Stimulated activated CD4-positive, alpha-beta T cell treated with anti-CD3 and anti-CD28 coated beads, Interleukin-2, amount 100 ng/mL, for 24 hours (primary cell): ENCODE data around the gene SEPTIN5.

Experiments
- DNase-seq, 2 donors: peaks; one replicate each; pipeline ENCODE4 v3.0.0-alpha.2; 2020

Gene SEPTIN5

DNA sequence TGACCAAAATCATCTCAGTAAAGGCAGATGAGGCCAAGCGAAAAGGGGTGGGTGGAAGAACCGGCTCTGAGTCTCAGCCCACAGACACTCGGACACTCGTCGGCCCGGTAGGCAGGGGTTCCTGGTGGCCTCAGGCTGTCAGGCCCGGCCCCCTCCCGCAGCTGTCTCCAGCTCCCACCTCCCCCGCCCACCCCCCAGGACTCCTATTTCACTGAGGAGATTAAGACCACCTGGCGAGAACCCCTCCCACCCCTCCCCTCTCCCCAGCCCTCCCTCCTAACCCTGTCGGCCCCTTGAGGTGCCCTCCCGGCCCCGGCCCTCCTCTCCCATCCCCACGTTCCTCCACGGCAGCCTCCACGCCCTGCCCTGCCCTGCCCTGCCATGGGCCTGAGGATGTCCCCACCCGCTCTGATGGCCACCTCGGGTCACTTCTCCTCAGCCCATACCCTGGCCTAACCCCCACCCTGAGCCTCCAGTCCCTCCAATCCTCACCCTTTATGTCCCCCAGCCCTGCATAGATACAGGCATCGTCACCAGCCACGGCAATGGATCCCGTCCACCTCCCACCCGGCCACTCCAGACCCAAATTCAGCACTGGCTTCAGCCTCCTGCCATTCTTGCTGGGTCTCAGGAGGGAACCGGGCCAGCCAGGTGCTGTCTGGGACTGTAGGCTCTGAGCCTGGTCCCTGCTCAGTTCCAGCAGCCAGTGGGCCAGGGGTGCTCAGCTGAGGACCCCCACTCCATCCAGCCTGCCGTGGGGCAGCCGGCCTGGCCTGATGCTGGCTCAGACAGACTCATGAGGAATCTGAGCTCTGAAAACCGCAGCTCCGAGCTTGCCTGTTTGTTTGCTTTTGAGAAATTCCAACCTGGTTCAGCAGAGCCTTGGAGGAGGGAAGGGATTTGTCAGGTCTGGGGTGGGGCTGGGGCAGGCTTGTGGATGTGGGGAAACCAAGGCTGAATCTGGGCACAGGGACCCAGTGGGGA lies 36.5 kb downstream of the SEPTIN5 start:
- no peak for DNase-seq

DNA sequence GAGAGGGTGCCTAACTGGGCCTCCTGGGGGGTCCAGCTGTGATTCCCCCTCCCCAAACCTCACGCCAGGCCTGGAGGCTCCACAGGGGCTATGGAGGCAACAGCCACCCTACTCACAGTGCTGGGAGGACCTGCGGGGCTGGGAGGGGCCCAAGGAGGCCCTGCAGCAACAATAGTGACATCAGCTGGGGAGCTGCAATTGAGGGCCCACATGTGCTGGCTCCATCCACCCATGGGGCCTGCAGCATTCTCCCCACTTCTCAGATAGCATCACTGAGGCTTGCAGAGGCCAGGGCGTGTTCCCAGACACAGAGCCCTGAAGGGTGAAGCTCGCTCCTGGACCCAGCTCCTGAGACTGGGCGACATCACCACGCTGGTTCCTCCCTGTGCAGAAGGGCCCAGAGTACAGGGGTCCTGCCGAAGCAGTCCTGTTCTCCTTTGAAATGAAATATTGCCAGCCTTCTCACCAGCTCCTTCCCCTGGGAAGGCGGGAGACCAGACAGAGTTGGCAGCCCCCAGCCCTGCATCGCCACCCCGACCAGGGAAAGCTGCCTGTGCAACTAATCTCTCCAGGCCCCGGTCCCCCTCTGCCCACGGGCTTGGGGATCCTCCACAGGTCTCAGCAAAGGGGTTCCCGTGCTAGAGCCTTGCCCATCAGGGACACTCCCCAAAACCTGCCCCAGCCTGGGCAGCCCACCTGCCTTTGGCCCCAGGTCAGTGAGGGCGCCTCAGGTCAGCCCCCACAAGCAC lies 37.4 kb downstream of the SEPTIN5 start:
- DNase-seq = no peak

DNA sequence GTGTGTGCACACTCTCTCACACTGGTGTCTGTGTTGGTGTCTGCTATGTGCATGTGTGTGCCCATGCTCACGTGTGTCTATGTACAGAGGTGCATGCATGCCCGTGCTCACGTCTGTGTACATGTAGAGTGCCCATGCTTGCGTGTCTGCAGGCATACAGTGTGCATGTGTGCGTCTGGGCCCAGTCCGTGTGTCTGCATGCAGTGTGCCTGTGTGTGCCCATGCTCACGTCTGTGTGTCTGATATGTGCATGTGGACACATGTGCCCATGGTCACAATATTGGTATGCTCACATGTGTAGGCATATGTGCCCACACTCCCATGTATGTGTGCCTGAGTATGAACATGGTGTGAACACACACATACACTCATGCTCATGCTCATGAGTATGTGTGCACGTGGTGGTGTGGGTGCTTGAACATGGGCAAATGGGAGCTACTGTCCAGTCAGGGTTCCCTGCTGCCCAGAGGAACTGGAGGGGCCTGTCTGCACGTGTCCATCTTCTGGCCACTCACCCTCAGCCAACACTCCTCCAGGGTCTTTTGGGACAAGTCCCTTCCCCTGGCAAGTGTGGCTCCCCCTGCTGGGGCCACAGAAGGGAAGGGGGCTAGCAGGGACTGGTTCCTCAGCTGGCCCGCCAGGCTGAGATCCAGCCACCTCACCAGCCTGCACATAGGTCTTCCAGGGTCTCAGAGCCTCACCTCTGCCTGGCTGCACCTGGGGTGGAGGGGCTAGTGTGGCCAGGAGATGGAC lies 39.0 kb downstream of the SEPTIN5 start:
- no peak for DNase-seq

DNA sequence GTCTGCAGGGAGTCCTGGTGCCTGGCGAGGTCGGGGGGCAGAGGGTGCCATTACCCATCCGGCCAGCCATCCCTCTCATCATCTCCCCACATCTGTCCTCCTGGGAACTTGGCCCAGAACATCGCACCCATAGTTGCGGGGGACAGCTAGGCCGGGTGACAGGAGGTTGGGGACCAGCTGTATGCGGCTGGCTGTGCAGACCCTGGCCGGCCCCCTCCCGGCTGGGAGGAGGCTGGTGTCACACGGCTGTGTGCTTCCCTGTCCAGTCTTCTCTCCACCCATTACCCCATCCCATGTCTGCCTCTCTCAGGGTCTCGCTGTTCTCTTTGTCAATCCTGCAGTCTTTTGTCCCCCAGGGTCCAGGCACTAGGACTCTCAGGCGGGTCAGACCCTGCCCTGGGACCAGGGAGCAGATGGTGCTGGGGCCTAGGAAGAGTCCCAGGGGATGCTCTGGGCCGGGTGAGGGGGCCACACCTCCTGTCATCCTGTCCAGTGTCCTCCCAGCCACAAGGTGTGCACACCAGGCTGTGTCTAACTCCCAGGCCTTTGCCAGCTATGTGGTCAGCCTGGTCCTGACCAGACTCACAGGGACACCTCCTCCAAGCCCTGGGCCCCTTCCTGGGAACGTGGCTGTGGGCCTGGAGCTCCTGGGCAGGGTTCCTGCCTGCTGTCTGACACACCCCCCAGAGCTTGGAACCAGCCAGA lies 39.8 kb downstream of the SEPTIN5 start:
- DNase-seq = no peak

DNA sequence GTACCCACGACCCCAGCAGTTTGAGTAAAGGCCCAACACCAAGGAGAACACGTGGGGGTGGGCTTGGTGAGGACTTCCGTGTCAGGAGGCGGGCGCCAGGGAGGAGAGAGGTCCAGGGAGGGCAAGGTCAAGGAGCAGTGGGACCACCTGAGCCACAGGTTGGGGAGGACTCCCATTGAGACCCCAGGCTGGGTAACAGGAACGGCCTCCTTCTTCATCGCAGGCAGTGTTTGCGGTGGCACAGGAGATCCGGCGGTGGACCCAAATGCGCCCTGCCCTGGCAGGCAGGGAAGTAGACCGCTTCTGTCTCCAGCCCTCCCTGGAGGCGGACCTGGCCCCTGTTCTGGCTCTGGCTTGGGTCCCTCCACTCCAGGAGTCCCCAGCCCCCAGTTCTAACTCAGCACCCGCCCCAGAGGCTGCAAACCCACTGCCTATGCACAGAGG lies 40.4 kb downstream of the SEPTIN5 start:
- DNase-seq = no peak

DNA sequence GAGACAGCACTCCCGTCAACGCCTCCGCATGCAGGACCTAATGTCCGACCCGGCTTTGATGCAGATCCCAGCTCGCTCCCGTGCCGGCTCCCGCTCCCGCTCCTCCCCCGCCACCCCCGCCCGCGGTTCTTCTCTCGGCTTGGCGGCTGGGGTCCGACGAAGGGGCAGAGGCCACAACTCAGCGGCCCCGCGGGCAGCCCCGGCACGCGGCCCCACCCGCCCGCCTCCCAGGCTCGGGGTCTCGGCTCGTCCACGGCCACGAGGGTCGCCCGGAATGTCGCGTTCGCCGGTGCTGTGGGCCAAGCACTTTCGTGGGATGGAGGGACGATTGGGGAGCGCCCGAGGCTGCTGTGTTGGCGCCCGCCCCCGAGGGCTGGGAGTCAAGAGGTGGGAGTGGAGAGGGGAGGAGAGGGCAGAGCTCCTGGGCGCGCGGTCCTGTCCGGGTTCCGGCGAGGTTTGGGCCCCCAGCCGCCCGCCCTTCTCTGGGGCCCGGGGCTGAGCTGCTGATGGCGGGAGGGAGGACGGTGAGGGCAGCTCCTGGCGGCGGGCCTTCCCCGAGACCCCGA lies 40.9 kb downstream of the SEPTIN5 start:
- DNase-seq = no peak

DNA sequence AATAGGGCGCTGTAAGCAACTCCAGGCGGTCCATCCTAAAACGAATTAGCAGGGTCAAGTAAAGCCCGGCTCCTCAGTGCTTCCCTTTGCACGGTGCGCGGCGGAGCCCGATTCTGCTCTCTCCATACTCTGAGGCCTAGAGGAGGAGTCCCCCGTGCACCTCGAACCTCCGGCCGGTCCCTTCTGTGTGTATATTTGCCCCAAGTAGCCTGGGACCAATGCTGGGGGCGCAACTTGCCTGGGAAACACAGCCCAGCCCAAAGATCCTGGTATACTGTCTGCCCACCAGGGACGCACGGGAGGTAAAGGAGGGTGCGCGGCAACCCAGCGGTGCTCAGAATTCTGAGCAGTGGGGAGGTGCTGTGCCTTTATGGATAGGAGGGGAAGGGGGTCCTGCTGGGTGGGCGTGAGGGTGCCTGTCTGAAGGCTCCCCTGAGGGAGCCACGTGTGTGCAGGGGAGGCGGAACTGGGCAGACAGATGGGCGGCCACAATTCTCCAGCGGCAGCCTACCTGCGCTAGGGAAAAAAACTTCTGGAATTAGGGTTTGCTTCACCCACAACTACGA lies 41.5 kb downstream of the SEPTIN5 start:
- DNase-seq = no peak

DNA sequence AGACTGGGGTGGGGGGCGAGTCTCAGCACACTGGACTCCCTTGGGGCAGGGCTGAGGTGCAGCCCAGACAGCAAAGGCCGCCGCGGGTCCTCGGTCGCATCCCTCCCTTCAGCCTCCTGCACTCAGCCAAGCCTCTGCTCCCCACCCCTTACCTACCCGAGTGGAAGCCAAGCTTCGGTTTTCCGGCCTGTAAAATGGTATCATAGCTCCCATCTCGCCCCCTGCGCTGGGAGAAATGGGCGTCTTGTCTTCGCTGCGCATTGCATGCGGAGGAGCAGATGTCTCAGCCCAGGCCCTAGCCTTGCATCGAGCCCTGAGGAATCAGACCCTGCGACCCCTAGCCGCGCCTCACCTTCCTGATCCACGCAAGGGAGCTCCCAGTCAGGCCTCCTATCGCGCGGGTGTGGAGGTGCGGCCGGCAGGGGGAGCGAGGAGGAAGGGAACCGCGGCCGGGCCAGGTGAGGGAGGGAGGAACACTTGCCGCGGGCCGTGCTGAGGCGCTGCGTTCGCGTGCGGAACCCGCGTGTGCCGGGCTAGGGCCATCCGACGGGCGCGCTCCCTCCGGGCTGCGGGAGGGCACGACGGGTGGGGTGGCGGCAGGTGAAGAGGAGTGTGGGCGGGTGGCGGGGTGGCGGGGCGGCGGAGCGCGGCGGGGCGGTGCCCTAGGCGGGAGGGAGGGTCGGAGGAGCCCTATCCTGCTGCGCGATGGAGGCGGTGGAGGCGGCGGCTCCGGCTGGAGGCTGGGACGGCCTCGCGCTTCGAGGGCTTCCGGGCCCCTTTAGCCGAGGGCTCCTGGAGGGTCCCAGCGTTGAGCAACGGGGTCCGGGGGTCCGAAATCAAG lies 42.2 kb downstream of the SEPTIN5 start:
- DNase-seq = peak; percentile 68 to 74

DNA sequence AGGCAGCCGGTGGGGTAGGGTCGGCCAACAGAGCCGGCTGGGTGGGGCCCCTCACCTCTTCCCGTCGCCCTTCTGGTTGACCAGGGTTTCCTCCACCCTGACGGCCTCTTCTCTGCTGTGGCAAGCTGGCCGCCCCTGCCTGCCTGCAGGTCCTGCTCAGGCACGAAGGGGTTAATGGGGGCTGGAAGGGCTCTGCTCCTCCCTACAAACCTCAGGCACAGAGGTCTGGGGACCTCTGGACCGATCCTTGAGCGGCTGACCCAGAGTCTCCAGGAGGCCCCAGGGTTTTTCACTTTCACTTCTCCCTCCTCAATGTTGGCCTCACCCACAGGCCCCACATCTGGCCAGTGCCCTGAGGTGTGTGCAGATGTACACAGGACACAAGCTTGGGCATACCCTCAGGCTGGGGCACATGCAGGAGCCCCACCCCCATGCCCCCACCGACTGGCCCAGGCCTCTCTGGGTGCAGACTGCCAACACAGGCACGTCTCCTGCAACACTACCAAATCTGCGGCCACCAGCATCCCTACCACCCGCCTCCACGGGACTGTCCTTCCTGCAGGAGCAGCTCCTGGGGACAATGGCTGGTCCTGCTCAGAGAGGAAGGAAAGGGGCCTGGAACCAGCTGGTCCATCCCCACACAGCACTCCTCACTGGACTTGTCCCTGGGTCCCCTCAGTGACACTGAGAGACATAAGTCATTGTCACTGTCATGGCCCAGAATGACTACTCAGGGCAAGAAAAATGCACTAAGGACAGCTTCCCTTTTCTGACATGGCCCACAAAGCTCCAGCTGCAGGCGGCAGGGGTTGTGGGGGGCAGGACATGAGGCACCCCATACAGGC lies 43.1 kb downstream of the SEPTIN5 start:
- DNase-seq = no peak

DNA sequence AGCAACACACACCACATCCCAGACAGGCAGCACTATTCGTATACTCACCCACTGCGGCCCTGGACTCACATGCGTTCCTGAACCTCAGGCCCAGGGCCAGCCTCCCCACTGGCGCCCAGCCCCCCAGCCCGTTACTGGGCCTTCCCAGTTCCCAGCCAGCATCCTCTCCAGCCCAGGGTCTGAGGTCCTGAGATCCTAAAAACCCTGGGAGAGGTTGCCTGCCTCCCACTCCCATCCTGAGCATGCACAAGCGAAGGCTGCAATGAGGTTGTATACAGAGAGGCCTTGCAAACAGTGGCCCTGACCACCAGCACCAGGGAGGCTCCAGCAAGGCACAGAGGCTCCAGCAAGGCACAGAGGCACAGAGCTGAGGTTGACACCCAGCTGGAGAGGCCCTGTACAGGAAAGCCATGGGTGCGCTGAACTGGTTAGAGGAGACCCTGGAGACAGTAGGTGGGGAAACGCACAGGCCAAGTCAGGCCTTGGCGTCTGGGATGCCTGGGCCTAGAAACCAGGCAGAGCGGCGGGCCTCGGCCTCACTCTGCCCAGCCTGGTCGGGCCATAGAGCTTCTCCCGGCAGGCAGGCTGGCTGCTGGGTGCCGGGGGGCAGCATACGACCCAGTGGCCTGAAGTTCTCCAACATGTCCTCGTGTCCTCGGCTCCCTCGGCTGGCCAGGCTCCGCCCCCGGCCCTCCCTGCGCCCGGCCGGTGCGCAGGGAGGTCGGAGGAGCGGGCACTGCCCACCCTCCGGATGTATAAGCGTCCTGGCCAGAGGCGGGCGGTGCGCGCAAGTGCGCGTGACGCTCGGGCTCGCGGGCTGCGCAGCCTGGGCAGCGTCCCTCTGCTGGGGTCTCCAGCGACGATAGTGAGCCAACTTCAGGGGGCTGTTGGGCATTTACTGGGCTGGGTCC lies 43.9 kb downstream of the SEPTIN5 start:
- no peak for DNase-seq

DNA sequence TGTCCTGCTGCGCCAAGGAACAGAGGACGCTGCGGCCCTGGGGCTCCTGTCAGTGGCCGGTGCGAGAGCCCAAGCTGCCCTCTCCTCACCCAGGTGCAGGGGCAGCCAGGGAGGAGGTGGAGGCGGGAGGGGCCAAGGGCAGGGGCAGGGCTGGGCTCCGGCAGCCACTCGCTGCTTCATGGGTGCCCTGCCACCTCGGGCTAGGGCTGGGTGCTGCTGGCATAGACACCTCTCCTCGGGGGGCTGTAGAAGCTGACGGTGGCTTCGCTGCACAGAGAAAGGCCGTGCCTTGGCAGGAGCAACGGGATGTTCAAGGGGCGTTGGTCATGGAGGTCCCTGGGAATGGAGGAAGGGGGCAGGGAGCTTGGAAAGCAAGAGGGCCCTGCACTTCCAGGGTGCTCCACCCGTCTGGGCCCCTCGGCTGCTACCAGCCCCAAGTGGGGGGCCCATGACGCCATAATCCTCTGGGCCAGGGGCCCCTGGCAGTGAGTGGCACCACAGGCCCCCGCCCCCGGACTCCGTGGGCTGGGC lies 44.7 kb downstream of the SEPTIN5 start:
- DNase-seq = no peak

DNA sequence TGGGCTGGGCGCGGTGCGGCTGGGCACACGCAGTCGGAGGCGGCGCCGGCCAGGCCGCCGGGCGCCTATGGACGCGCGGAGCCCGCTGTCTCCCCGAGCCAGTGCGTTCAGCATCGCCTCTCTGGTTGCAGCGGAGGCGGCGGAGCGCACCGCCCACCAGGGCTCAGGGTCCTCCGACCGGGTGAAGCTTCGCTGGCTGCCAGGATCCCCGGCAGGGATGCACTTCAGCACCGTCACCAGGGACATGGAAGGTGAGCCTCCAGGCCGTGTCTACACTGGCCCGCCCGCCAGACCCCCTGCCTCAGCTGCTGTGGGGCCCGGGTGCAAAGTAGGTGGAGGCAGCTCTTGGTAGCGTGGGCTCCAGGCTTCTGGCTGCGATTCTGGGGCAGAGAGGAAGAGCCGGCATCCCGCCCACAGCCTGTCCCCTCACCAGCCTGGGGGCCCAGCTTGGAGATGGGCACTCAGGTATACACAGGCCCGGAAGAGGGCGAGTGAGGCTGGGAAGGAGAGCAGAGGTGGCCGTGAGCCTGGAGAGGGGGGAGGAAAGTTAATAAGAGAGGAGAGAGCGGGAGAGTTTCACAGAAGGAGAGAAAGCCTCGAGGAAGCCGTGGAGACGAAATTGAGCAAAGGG lies 45.2 kb downstream of the SEPTIN5 start:
- no peak for DNase-seq

DNA sequence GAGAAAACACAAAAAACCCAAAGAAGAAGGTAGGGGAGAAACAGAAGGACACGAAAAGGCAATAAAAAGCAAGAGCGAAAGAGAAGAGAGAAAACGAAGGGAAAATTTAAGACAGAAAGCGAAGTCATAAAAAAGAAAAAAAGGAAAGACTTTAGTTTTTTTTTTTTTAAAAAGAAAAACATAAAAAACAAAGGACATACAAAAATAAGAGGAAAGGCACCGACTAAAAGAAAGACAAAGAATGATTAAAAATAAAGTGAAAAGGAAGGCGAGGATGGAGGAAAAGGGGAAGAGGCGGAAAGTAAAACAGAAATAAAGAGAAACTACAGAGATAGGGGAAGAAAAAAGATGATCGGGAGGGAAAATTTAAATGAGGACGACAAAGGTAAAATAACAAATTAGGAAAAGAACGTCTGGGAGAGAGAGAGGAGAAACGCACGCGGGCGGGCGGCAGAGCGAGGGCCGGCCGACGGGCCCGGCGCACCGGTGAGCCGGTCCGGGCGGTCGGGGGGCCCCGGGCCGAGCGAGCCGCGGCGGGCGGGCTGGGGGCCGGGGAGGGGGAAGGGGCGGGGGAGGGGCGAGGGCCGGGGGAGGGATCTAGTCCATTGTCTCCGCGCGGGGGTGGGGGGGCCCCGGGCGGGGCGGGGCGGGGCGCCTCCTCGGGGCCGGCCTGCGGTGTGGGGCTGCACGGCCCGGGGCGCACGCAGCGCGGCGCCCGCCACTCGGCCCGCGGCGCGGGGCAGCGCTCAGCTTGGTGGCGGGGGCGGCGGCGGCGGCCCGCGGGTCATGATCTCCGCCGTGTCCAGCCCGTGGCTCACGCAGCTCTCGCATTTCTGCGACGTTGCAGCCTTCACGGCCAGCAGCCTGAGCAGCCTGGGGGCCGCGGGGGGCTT lies 46.0 kb downstream of the SEPTIN5 start, which contains the start of gene TBX1:
TSS of gene TBX1 (plus strand) at position 721 of the 893 bp plus-strand sequence. CDS start at position 787, 66 bp downstream.
- no peak for DNase-seq

DNA sequence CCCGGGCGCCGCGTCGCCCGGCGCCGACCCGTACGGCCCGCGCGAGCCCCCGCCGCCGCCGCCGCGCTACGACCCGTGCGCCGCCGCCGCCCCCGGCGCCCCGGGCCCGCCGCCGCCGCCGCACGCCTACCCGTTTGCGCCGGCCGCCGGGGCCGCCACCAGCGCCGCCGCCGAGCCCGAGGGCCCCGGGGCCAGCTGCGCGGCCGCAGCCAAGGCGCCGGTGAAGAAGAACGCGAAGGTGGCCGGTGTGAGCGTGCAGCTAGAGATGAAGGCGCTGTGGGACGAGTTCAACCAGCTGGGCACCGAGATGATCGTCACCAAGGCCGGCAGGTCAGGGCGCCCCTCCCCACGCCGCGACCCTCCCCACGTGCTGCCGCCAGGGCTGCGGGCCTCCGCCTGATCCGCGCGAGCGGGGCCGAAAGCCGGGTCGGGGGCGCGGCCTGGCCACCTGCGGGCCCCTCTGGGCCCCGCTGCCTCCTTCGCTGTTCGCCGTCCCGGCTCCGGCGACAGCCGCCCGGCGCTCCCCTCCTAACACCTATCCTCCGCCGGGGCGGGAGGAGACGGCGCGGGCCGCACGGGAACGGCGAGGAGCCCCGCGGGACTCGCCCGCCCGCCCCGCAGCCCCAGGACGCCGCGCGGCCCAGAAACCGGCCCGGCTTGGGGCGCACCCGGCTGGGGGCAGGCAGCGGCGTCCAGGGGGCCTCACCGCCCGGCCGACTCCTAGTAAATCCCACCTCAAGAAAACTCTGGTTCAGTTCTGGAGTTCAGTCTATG lies 46.8 kb downstream of the SEPTIN5 start:
- no peak for DNase-seq

DNA sequence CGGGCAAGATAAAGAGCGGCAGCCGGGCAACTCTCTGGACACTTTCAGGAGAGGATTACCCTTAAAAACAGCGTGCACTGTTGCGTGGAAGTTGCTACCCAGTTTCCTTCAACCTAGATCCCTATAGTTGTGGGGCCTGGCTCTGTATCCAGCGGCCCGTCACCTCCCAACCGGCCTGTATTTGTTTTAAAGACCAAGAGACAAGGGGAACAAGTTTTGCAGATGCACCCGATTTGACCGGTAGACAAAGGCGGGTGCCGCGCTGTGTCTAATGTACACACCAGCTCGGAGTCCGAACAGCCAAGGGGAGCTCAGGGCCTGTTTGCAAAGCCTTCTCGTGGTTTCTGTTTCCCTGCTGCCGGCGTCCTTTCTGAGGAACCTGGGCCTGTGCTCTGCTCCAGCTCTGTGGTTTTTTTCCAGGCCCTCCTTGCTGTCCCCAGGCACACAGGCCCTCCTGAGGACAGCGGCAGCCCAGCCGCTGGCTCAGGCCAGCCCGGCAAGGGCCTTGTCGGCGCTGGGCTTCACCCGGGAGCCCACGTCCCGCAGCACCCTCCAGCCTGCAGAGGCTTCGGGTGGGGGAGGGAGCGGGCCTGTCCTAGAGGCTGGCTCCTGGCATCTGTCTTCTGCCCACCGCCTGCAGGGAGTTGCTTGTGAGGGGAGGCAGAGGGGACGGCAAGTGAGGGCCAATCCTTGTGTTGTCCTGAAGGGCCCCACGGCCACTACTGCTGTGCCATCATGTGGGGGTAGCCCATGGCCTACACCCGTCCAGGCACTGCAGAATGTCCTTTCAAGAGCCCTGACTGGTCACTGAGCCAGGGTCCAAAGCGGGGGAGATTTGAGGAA lies 47.6 kb downstream of the SEPTIN5 start:
- no peak for DNase-seq
